Endothelial cell of umbilical vein (primary cell): ENCODE measurements around the gene KPTN. TPM values are rescaled to one million over a fixed set of nuclear protein-coding genes. Genes with fewer than 3 reads are reported as not detected.

Source experiments
- BruUV-seq: library from RNA; stranded (reverse); fragments of 400-500 nt; replicated peaks from 2 replicates; lab custom pipeline; 2021; lab: Mats Ljungman, UMichigan
- CTCF ChIA-PET: fragments of 300-600, 350-600 bp; sonication (Branson Sonifier 250); formaldehyde crosslinking; loops from one replicate; lab custom pipeline; 2021; ENCODE audit warnings: antibody characterized with exemption, inconsistent platforms; lab: Charles Lee
- POLR2A ChIA-PET: fragments of 300-600, 350-600 bp; sonication (Branson Sonifier 250); formaldehyde crosslinking; loops from one replicate; lab custom pipeline; 2021; ENCODE audit warnings: antibody characterized with exemption, inconsistent platforms; lab: Charles Lee
- DNase-seq: peaks from one replicate; pipeline ENCODE4 v3.0.0-alpha.2; 2011; ENCODE audit warnings: low read depth, low spot score
- FAIRE-seq: peaks from 2 replicates; lab custom pipeline; 2011; peaks lifted over from hg19 to GRCh38; lab: Jason Lieb, UNC
- H2AFZ ChIP-seq: 2 replicates; pipeline ENCODE4 v1.6.0; 2012; ENCODE audit warnings: low read depth, low read length, control low read depth, inconsistent platforms
- H3K27ac ChIP-seq: 2 replicates; pipeline ENCODE4 v1.5.1; 2011; ENCODE audit warnings: low read depth, mild to moderate bottlenecking, control low read depth, low read length, moderate library complexity; ENCODE audit not compliant: insufficient read depth
- H3K27me3 ChIP-seq, 2 experiments: 2 replicates each; pipeline versions ENCODE4 v1.6.0 to v1.6.1; 2011; ENCODE audit warnings: low read length in 2 of 2, mixed read lengths in 1 of 2; ENCODE audit not compliant: control insufficient read depth in 2 of 2, insufficient read depth in 2 of 2
- H3K36me3 ChIP-seq, 2 experiments: 2 replicates in 1 of 2; 3 replicates in 1 of 2; pipeline ENCODE4 v1.5.1; 2011; ENCODE audit warnings: low read length in 2 of 2, mild to moderate bottlenecking in 1 of 2, moderate library complexity in 1 of 2; ENCODE audit not compliant: control insufficient read depth in 2 of 2, insufficient read depth in 2 of 2; ENCODE audit errors: extremely low read depth in 1 of 2
- H3K4me1 ChIP-seq: 3 replicates; pipeline ENCODE4 v1.5.1; 2011; ENCODE audit warnings: mild to moderate bottlenecking, low read length; ENCODE audit not compliant: control insufficient read depth, insufficient read depth; ENCODE audit errors: extremely low read depth
- H3K4me2 ChIP-seq: 2 replicates; pipeline ENCODE4 v1.6.1; 2011; ENCODE audit warnings: low read length, control low read depth, mixed read lengths; ENCODE audit not compliant: insufficient read depth
- H3K4me3 ChIP-seq, 3 experiments: fragments of 200-600 bp in 1 of 3; sonication (generic), shearing (Covaris generic) in 1 of 3; replicated peaks in 1 of 3; 2 replicates each; pipeline ENCODE4 v1.5.1; 2011 to 2016; ENCODE audit warnings: control low read depth in 3 of 3, low read length in 3 of 3, mild to moderate bottlenecking in 2 of 3, inconsistent platforms in 1 of 3, low read depth in 1 of 3, moderate library complexity in 1 of 3; ENCODE audit not compliant: insufficient read depth in 1 of 3
- H3K79me2 ChIP-seq: 2 replicates; pipeline ENCODE4 v1.6.0; 2012; ENCODE audit warnings: low read length, inconsistent platforms; ENCODE audit not compliant: control insufficient read depth, insufficient read depth
- H3K9ac ChIP-seq: replicated peaks from 2 replicates; pipeline ENCODE3; 2011; ENCODE audit warnings: low read length, control low read depth; ENCODE audit not compliant: insufficient read depth; ENCODE audit errors: extremely low read depth
- H3K9me1 ChIP-seq: replicated peaks from 3 replicates; pipeline ENCODE4 v1.6.0; 2011; ENCODE audit warnings: mild to moderate bottlenecking, low read length; ENCODE audit not compliant: control insufficient read depth, insufficient read depth; ENCODE audit errors: extremely low read depth
- H3K9me3 ChIP-seq: replicated peaks from 2 replicates; pipeline ENCODE4 v1.5.1; 2012; ENCODE audit warnings: low read length, inconsistent platforms; ENCODE audit not compliant: control insufficient read depth, insufficient read depth
- H4K20me1 ChIP-seq: replicated peaks from 2 replicates; pipeline ENCODE3; 2011; ENCODE audit warnings: mild to moderate bottlenecking, low read length; ENCODE audit not compliant: control insufficient read depth, insufficient read depth; ENCODE audit errors: extremely low read depth
- CTCF ChIP-seq, 2 donors: IDR thresholded peaks; 1 replicate in 1 of 2; 2 replicates in 1 of 2; pipeline ENCODE4 v1.5.1; 2011; ENCODE audit warnings: low read length in 2 of 2, mild to moderate bottlenecking in 2 of 2, moderate library complexity in 2 of 2, control low read depth in 1 of 2, inconsistent platforms in 1 of 2, low read depth in 1 of 2; ENCODE audit not compliant: insufficient read depth in 1 of 2; ENCODE audit errors: extremely low read depth in 1 of 2
- EZH2 ChIP-seq: IDR thresholded peaks from 2 replicates; pipeline ENCODE4 v1.6.1; 2012; ENCODE audit warnings: borderline replicate concordance, low read depth, mild to moderate bottlenecking, moderate library complexity, low read length, inconsistent platforms; ENCODE audit not compliant: severe bottlenecking
- FOS ChIP-seq: IDR thresholded peaks from 2 replicates; pipeline ENCODE4 v1.6.1; 2011; ENCODE audit warnings: mild to moderate bottlenecking, low read length, moderate library complexity, borderline replicate concordance; ENCODE audit not compliant: insufficient read depth
- GATA2 ChIP-seq: IDR thresholded peaks from 2 replicates; pipeline ENCODE4 v1.7.0; 2011; ENCODE audit warnings: low read depth, mild to moderate bottlenecking, moderate library complexity, mixed read lengths, low read length; ENCODE audit not compliant: insufficient read length, insufficient read depth
- JUN ChIP-seq: IDR thresholded peaks from 2 replicates; pipeline ENCODE4 v1.6.1; 2011; ENCODE audit warnings: borderline replicate concordance, low read depth; ENCODE audit not compliant: insufficient read length, insufficient read depth
- MAX ChIP-seq: IDR thresholded peaks from 2 replicates; pipeline ENCODE4 v1.6.1; 2011; ENCODE audit not compliant: insufficient read depth, insufficient read length
- MYC ChIP-seq: IDR thresholded peaks from one replicate; pipeline ENCODE4 v1.6.1; 2011; ENCODE audit warnings: mild to moderate bottlenecking, low read depth, low read length
- POLR2A ChIP-seq: IDR thresholded peaks from 2 replicates; pipeline ENCODE4 v1.6.1; 2012; ENCODE audit warnings: low read depth, mild to moderate bottlenecking, control low read depth, low read length
- POLR2AphosphoS5 ChIP-seq: IDR thresholded peaks from 2 replicates; pipeline ENCODE4 v1.6.1; 2012; ENCODE audit warnings: low read depth, mild to moderate bottlenecking, control low read depth, low read length, moderate library complexity; ENCODE audit not compliant: insufficient read depth
- dilution Hi-C: fragments of 300-500 bp; cut with MboI; formaldehyde crosslinking; loops from one replicate; pipeline ENCODE4 v1.15.0; 2019; ENCODE audit warnings: low sequenced_read_pairs; ENCODE audit not compliant: extremely low pct_ligation_motif_present
- intact Hi-C: fragments of 100-400 bp; cut with micrococcal nuclease; formaldehyde crosslinking; loops from one replicate; pipeline ENCODE4 v1.10.0; 2022
- polyA plus RNA-seq, 4 experiments: library from polyadenylated mRNA; depleted of rRNA in 3 of 4; stranded (reverse) in 3 of 4; unstranded in 1 of 4; fragments of >200 nt; gene quantifications; 2 replicates each; pipeline versions ENCODE4 v1.2.1 to v1.2.3, GENCODE V29; 2011 to 2012; ENCODE audit warnings: missing spikeins in 1 of 4
- total RNA-seq: library from RNA; stranded (reverse); gene quantifications from 2 replicates; pipeline ENCODE4 v1.2.3, GENCODE V29; 2021

The KPTN gene
- total and polyA plus RNA-seq, 2 donors (not counting 3 experiments of a cell fraction or from before 2014, with no cell fraction given), result 14.7 to 15.5 TPM

- no peaks in the 10 kb centered on the region for H3K27me3 ChIP-seq
- H3K36me3 ChIP-seq, result no peaks in the 10 kb centered on the region
- no peak overlapping the region for H3K9ac ChIP-seq
- no peak overlapping the region for H3K27ac ChIP-seq
- POLR2A ChIA-PET, result no interaction called here
- BruUV-seq, result no TSS peak
- H2AFZ ChIP-seq, result no peak overlapping the region
- no peaks in the 10 kb centered on the region for H3K9me1 ChIP-seq
- H3K4me1 ChIP-seq, result peaks cover 12% of the 10 kb centered on the region
- DNase-seq (no peak), FAIRE-seq (no peak)
- H3K9me3 ChIP-seq, result no peaks in the 10 kb centered on the region
- no peak overlapping the region for H3K4me3 ChIP-seq
- H3K79me2 ChIP-seq, result peaks cover 9% of the 10 kb centered on the region
- H3K4me2 ChIP-seq, result no peak overlapping the region
- intact Hi-C loops (no loop called here), dilution Hi-C loops (no loop called here)
- CTCF ChIA-PET, result no interaction called here
- TF ChIP-seq GATA2 (no peak), MYC (no peak), JUN (no peak), MAX (no peak), POLR2AphosphoS5 (no peak), CTCF (IDR thresholded peaks at IDR 0.05; ENCODE audit: extremely low read depth in 1 of 2, insufficient read depth in 1 of 2, low read depth in 1 of 2, low read length in 2 of 2) (no peak), FOS (no peak), EZH2 (no peak), POLR2A (no peak)
- no peaks in the 10 kb centered on the region for H4K20me1 ChIP-seq
These were observed 34.8 kb upstream of the KPTN start for GRCh38 chr19:47518854-47519253.
